Lower lobe of right lung (tissue), 2 donors: Measurements from ENCODE around the gene MFNG. TPM values are rescaled to one million over a fixed set of nuclear protein-coding genes. Genes with fewer than 3 reads are reported as not detected.
"Not testable (repeated sequence)": the region's sequence is repeated elsewhere in the genome, so short reads cannot be mapped to it uniquely, and the experiment has no call there.

Experiments used
- ATAC-seq, 2 donors: fragments of 200-7000 bp; cut with Tn5 transposase; one replicate each; pipeline ENCODE4 v1.9.1; 2020 to 2022; ENCODE audit warnings: mild to moderate bottlenecking in 2 of 2, moderate library complexity in 2 of 2
- DNase-seq: peaks from one replicate; pipeline ENCODE4 v3.0.0-alpha.2; 2020
- H3K27ac ChIP-seq: fragments of 200-600 bp; one replicate; pipeline ENCODE4 v1.8.0; 2022
- H3K27me3 ChIP-seq: fragments of 200-600 bp; one replicate; pipeline ENCODE4 v1.8.0; 2022; ENCODE audit warnings: low read depth
- H3K36me3 ChIP-seq: fragments of 200-600 bp; one replicate; pipeline ENCODE4 v1.8.0; 2022; ENCODE audit warnings: mild to moderate bottlenecking
- H3K4me1 ChIP-seq: fragments of 200-600 bp; one replicate; pipeline ENCODE4 v1.8.0; 2022
- H3K4me3 ChIP-seq: fragments of 200-600 bp; one replicate; pipeline ENCODE4 v1.8.0; 2022; ENCODE audit warnings: mild to moderate bottlenecking
- H3K9me3 ChIP-seq: fragments of 200-600 bp; one replicate; pipeline ENCODE4 v1.8.0; 2022
- intact Hi-C: fragments of 100-400 bp; cut with DNase I; formaldehyde crosslinking; loops from one replicate; pipeline ENCODE4 v1.11.0; 2022
- total RNA-seq: library from RNA; stranded (reverse); fragmentation: NEBNext Ultra II Directional; extraction: Animal tissue kit (Norgen Biotek cat#: 25700); gene quantifications from one replicate; pipeline ENCODE4 v1.2.1, GENCODE V29; 2021
- TF ChIP-seq, protein P1 (sequence below): fragments of 200-600 bp; IDR thresholded peaks from one replicate; pipeline ENCODE4 v1.8.0; 2022; ENCODE audit warnings: antibody characterized with exemption, mild to moderate bottlenecking
- donor health status: DM: no; HTN: yes; CAD: no; lungs with severe emphysema.

Gene MFNG
- total RNA-seq, 1 donor from 2014 or later, result 71.0 TPM

GRCh38 chr22:37471727-37472417 lies 14.3 kb downstream of the MFNG start:
- no peak for DNase-seq
- peaks cover 5% of the 10 kb centered on the region for H3K27me3 ChIP-seq
- ATAC-seq, result peak in 1 of 2 donors; percentile 9
- TF ChIP-seq, protein P1, sequence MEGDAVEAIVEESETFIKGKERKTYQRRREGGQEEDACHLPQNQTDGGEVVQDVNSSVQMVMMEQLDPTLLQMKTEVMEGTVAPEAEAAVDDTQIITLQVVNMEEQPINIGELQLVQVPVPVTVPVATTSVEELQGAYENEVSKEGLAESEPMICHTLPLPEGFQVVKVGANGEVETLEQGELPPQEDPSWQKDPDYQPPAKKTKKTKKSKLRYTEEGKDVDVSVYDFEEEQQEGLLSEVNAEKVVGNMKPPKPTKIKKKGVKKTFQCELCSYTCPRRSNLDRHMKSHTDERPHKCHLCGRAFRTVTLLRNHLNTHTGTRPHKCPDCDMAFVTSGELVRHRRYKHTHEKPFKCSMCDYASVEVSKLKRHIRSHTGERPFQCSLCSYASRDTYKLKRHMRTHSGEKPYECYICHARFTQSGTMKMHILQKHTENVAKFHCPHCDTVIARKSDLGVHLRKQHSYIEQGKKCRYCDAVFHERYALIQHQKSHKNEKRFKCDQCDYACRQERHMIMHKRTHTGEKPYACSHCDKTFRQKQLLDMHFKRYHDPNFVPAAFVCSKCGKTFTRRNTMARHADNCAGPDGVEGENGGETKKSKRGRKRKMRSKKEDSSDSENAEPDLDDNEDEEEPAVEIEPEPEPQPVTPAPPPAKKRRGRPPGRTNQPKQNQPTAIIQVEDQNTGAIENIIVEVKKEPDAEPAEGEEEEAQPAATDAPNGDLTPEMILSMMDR, result no peak
- intact Hi-C loops, result no loop called here
- H3K4me1 ChIP-seq, result no peaks in the 10 kb centered on the region
- no peak overlapping the region for H3K4me3 ChIP-seq
- H3K36me3 ChIP-seq, result peaks cover 70% of the 10 kb centered on the region
- no peak overlapping the region for H3K27ac ChIP-seq
- H3K9me3 ChIP-seq, result no peaks in the 10 kb centered on the region

DNA sequence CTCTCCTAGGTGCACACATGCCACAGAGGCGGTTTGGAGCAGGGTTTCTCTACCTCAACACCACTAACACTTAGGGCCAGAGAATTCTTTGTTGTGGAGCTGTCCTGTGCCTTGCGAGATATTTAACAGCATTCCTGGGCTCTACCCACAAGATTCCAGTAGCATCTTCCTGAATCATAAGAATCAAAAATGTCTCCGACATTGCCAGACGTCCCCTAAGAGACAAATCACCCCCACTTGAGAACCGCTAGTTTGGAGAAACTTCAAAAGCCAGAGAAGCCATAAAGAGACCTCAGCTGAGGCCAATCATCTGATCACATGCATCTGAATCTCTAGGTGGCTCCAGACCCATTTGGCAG lies 16.1 kb downstream of the MFNG start:
- no peaks in the 10 kb centered on the region for H3K9me3 ChIP-seq
- intact Hi-C loops, result no loop called here
- DNase-seq, result no peak
- peaks cover 68% of the 10 kb centered on the region for H3K36me3 ChIP-seq
- no peak for ATAC-seq
- no peak overlapping the region for H3K4me3 ChIP-seq
- no peak overlapping the region for H3K27ac ChIP-seq
- TF ChIP-seq, protein P1, result no peak
- no peaks in the 10 kb centered on the region for H3K4me1 ChIP-seq
- H3K27me3 ChIP-seq, result peaks cover 5% of the 10 kb centered on the region

DNA sequence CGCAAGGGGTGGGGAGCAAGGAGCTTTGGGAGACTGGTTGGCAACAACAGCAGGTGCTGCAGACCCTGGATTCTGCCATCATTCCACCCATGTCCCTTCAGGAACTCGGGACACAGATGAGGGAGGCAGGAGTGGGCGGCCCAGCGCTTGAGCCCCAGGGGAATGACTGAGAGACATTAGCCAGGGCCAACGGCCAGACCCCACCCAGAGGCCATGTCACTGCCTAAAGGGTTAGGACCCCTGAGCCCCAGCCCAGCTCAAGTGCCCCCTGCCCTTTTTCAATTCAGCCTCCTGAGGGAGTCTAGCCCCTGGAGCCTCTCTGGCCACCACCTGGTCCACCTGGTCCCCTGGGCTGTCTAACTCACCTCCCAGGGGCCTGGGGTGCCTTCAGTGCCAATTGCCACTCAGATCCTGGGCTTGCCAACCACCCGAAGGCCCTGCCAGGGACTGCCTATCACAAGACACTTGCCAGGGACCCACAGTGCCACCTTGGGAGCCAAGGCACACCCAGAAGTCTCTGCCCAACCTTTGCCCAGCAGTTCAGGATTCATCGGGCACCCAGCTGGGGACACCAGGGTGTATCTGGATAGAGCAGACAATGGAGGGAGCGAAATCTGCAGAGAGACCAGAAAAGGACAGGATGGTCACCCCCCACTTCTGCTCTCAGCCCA lies 16.6 kb downstream of the MFNG start:
- DNase-seq, result no peak
- H3K36me3 ChIP-seq, result peaks cover 64% of the 10 kb centered on the region
- H3K27me3 ChIP-seq, result peaks cover 5% of the 10 kb centered on the region
- ATAC-seq, result no peak
- TF ChIP-seq, protein P1, result no peak
- intact Hi-C loops, result no loop called here
- no peaks in the 10 kb centered on the region for H3K9me3 ChIP-seq
- H3K27ac ChIP-seq, result no peak overlapping the region
- H3K4me3 ChIP-seq, result no peak overlapping the region
- no peaks in the 10 kb centered on the region for H3K4me1 ChIP-seq

DNA sequence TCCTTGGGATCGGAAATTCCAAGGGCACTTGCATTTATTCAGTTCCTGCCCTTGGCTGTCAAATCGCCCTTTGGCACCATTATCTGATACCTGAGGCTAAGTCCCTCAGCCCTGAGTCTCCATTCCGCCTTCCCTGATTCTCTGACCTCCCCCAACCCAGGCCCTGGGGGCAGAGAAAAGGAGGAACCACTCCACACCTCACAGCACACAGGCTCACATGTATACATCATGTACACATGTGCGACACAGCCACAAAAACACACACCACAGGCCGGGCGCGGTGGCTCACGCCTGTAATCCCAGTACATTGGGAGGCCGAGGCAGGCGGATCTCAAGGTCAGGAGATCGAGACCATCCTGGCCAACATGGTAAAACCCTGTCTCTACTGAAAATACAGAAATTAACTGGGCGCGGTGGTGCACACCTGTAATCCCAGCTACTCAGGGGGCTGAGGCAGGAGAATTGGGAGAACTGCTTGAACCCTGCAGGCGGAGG lies 17.9 kb downstream of the MFNG start:
- H3K4me1 ChIP-seq, H3K4me3 ChIP-seq, DNase-seq, H3K9me3 ChIP-seq, ATAC-seq, H3K27ac ChIP-seq, H3K27me3 ChIP-seq, intact Hi-C loops: not testable (repeated sequence)
- H3K36me3 ChIP-seq, result peaks cover 53% of the 10 kb centered on the region

- no peaks in the 10 kb centered on the region for H3K9me3 ChIP-seq
- no peaks in the 10 kb centered on the region for H3K27me3 ChIP-seq
- ATAC-seq (no peak), DNase-seq (no peak)
- peaks cover 48% of the 10 kb centered on the region for H3K36me3 ChIP-seq
- H3K4me1 ChIP-seq, result no peaks in the 10 kb centered on the region
- intact Hi-C loops, result no loop called here
- TF ChIP-seq, protein P1, result no peak
- no peak overlapping the region for H3K4me3 ChIP-seq
- no peak overlapping the region for H3K27ac ChIP-seq
These were observed 18.7 kb downstream of the MFNG start for GRCh38 chr22:37467391-37467955.

GRCh38 chr22:37464181-37464580 lies 22.0 kb downstream of the MFNG start:
- Histone ChIP-seq H3K27ac (no peak overlapping the region), H3K4me3 (no peak overlapping the region), H3K9me3 (no peaks in the 10 kb centered on the region), H3K4me1 (no peaks in the 10 kb centered on the region), H3K36me3 (peaks cover 21% of the 10 kb centered on the region), H3K27me3 (no peaks in the 10 kb centered on the region)
- TF ChIP-seq, protein P1, result no peak
- ATAC-seq (no peak), DNase-seq (no peak)
- intact Hi-C loops, result no loop called here
